ENCODE measurements around the gene SMKR1. TPM values are rescaled to one million over a fixed set of nuclear protein-coding genes. Genes with fewer than 3 reads are reported as not detected.

Gene SMKR1
- total RNA-seq, 1 experiment from 2014 or later, result 7.4 TPM

DNA sequence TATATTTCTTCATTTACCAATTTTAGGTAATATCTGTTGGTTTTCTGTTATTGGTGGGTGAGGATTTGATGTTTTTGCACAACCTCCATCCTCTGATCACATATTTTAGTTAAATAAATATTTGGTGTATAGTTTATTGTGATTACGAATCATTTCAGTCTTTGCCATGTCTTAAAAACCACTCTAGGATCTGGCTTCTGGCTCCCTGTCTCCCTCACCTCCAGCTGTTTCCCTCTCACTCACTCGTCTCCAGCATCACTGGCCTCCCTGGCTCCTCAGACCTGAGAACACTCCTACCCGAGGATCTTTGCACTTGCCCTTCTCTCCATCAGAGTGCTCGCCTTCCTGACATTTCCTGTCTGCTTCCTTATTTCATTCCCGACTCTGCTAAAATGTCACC lies 58.5 kb downstream of the SMKR1 start:
- no TSS peak for BruUV-seq (replicated peaks)
- H4K20me1 ChIP-seq (ENCODE audit: low read length), result no peaks in the 10 kb centered on the region
- DNase-seq (no peak), ATAC-seq (no peak)
- ChIA-PET CTCF (no interaction called here), POLR2A (ENCODE audit: unreplicated experiment) (no interaction called here)
- no peak for TF ChIP-seq EZH2phosphoT487 (IDR thresholded peaks at IDR 0.05; ENCODE audit: borderline replicate concordance, low read length)
- TF ChIP-seq, protein P1, sequence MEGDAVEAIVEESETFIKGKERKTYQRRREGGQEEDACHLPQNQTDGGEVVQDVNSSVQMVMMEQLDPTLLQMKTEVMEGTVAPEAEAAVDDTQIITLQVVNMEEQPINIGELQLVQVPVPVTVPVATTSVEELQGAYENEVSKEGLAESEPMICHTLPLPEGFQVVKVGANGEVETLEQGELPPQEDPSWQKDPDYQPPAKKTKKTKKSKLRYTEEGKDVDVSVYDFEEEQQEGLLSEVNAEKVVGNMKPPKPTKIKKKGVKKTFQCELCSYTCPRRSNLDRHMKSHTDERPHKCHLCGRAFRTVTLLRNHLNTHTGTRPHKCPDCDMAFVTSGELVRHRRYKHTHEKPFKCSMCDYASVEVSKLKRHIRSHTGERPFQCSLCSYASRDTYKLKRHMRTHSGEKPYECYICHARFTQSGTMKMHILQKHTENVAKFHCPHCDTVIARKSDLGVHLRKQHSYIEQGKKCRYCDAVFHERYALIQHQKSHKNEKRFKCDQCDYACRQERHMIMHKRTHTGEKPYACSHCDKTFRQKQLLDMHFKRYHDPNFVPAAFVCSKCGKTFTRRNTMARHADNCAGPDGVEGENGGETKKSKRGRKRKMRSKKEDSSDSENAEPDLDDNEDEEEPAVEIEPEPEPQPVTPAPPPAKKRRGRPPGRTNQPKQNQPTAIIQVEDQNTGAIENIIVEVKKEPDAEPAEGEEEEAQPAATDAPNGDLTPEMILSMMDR (conservative IDR thresholded peaks at IDR 0.05; ENCODE audit: low read depth, low read length), result no peak
- no peak for TF ChIP-seq EZH2 (IDR thresholded peaks at IDR 0.05; ENCODE audit: low read length, unreplicated experiment)
- H3K36me3 ChIP-seq (ENCODE audit: low read depth, low read length), result no peaks in the 10 kb centered on the region
- H2AFZ ChIP-seq (ENCODE audit: low read length), result no peak overlapping the region
- H3K9me2 ChIP-seq (replicated peaks; ENCODE audit: low read length), result no peaks in the 10 kb centered on the region
- no peak overlapping the region for H3K27ac ChIP-seq (ENCODE audit: low read length)
- no peaks in the 10 kb centered on the region for H3F3A ChIP-seq (ENCODE audit: low read length, unreplicated experiment)
- no peak overlapping the region for H3K9ac ChIP-seq (ENCODE audit: low read length)
- no peaks in the 10 kb centered on the region for H3K9me3 ChIP-seq (ENCODE audit: low read length)
- H3K27me3 ChIP-seq (ENCODE audit: low read length), result no peaks in the 10 kb centered on the region
- no peaks in the 10 kb centered on the region for H3K79me2 ChIP-seq (ENCODE audit: low read length)
- H3K4me1 ChIP-seq (ENCODE audit: insufficient read depth, low read length), result no peaks in the 10 kb centered on the region
- intact Hi-C loops (cut with micrococcal nuclease), result no loop called here
- H3K4me2 ChIP-seq (ENCODE audit: low read length), result no peak overlapping the region
- no peak overlapping the region for H3K4me3 ChIP-seq (ENCODE audit: low read length)

DNA sequence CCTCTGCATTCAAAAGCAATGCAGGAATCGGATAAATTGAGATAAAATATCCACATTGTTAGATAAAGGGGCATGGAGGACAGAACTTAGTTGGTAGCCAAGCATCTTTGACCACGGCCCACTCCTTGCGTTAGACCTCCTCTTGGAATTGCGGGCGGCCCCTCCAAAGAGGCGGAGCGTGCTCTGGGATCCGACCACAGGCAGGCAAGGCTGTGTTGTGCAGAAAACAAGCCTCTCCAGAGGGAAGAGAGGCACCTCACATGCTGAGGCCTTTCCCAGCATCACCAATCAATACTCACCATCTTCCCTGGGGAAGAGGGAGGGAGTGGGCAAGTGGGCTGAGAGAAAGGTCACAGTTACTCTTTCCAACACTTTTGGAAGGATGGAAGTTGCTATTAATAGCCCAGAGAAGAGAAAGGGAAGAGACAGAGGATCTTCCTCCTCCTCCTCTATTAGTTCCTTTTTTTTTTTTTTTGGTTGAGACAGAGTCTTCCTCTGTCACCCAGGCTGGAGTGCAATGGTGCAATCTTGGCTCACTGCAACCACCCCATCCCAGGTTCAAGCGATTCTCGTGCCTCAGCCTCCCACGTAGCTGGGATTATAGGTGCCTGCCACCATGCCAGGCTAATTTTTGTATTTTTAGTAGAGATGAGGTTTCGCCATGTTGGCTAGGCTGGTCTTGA lies 59.5 kb downstream of the SMKR1 start:
- intact Hi-C loops (cut with micrococcal nuclease), result no loop called here
- Histone ChIP-seq H3K4me3 (ENCODE audit: low read length) (no peak overlapping the region), H3K9ac (ENCODE audit: low read length) (no peak overlapping the region), H3K27ac (ENCODE audit: low read length) (no peak overlapping the region), H3K9me2 (replicated peaks; ENCODE audit: low read length) (no peaks in the 10 kb centered on the region), H4K20me1 (ENCODE audit: low read length) (no peaks in the 10 kb centered on the region), H3K27me3 (ENCODE audit: low read length) (no peaks in the 10 kb centered on the region), H2AFZ (ENCODE audit: low read length) (no peak overlapping the region), H3F3A (ENCODE audit: low read length, unreplicated experiment) (no peaks in the 10 kb centered on the region), H3K36me3 (ENCODE audit: low read depth, low read length) (no peaks in the 10 kb centered on the region), H3K4me2 (ENCODE audit: low read length) (no peak overlapping the region), H3K4me1 (ENCODE audit: insufficient read depth, low read length) (no peaks in the 10 kb centered on the region), H3K9me3 (ENCODE audit: low read length) (no peaks in the 10 kb centered on the region), H3K79me2 (ENCODE audit: low read length) (no peaks in the 10 kb centered on the region)
- DNase-seq (no peak), ATAC-seq (no peak)
- TF ChIP-seq, protein P1 (conservative IDR thresholded peaks at IDR 0.05; ENCODE audit: low read depth, low read length), result no peak
- TF ChIP-seq EZH2 (IDR thresholded peaks at IDR 0.05; ENCODE audit: low read length, unreplicated experiment) (no peak), EZH2phosphoT487 (IDR thresholded peaks at IDR 0.05; ENCODE audit: borderline replicate concordance, low read length) (no peak)
- no TSS peak for BruUV-seq (replicated peaks)
- ChIA-PET POLR2A (ENCODE audit: unreplicated experiment) (no interaction called here), CTCF (no interaction called here)

Other genes starting within 250 kb of the SMKR1 start
- gene STRIP2, start 68.1 kb upstream of the SMKR1 start, total RNA-seq (2014; rRNA removed), result 7.5 and 8.0 TPM in 2 replicates
- 13.6 and 21.1 TPM in 2 replicates for gene NRF1, start 109.2 kb downstream of the SMKR1 start, total RNA-seq (2014; rRNA removed)